GM21737 (cell line): Measurements from ENCODE around the gene METTL24.
"Not testable (repeated sequence)": the region's sequence is repeated elsewhere in the genome, so short reads cannot be mapped to it uniquely, and the experiment has no call there.

Experiments
- ATAC-seq: cut with Tn5 transposase; IDR thresholded peaks from one replicate; pipeline ENCODE4 v1.9.1; 2021; ENCODE audit warnings: mild to moderate bottlenecking, moderate library complexity; ENCODE audit not compliant: unreplicated experiment

Gene METTL24

DNA sequence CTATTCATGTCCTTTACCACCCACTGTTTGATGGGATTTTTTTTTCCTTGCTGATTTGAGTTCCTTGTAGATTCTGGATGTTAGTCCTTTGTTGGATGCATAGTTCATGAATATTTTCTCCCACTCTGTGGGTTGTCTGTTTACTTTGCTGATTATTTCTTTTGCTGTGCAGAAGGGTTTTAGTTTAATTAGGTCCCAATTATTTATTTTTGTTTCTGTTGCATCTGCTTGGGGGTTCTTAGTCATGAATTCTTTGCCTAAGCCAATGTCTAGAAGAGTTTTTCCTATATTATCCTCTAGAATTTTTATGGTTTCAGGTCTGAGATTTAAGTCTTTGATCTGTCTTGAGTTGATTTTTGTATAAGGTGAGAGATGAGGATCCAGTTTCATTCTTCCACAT is 85.4 kb downstream of the METTL24 start:
- not testable (repeated sequence) for ATAC-seq

DNA sequence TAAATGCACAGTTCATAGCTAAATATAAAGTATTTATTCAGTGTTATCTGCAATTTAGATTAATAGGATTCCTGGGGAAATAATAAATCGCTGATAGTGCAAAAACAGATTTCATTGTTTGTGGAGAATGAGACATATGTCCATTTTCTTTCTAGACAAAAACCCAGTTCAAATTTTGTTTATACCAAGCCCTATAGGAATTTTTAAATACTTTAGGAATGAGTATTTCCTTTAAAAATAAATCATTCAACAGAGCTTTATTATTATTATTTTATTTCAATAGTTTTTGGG is 86.5 kb downstream of the METTL24 start:
- no peak for ATAC-seq

DNA sequence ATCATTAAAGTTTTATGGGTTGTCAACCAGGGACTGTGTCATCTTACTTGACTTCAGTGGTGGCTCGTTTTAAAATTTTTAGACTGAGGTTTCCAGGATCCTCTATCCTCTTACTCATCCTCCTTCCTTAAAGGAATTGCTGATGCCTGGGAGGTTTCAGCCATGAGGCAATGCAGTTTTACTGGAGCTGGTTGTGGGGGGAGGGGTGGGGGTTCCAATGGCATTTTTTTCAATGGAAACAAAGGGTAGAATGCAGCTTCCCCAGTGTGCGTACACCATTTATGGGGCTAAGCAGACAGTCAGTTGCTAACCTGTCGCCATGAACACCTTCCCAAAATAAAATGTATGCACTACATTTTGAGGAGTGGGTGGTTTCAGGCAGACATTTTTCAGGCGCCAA is 88.0 kb downstream of the METTL24 start:
- ATAC-seq = no peak

DNA sequence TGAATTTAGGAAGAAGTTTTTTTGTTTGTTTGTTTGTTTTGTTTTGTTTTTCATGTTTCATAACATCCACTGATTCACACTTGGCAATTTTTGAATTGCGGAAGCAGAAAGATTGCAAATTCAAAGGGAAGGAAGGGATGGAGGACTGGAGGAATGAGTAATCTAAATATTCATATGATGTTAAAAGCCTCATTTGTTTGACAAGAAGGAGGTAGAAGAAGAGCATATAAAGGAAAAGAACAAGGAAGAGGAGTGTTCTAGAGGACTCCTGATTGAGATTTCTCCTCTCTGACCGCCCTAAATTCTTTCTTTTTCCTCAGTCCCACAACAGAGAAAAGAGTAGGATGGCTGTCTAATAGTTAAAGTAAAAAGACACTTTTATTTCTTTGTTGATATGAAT is 88.5 kb downstream of the METTL24 start:
- no peak for ATAC-seq

DNA sequence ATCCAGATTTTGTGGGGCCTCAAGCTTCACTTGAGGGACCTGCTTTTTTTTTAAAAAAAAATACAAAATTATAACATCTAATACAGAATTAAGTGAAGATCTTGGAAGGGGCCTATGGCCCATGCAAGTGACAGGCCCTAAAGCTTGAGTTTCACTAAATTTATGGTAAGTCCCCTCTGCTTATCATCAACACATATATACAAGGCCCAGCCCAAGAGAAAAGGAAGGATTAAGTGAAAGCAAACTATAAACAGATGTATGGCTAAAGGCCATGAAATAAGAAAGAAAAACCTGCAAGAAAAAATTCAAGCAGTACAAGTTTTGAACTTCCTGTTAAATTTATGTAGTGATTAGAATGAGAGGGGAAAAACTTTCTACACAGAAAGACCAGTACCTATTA is 91.2 kb downstream of the METTL24 start:
- no peak for ATAC-seq

DNA sequence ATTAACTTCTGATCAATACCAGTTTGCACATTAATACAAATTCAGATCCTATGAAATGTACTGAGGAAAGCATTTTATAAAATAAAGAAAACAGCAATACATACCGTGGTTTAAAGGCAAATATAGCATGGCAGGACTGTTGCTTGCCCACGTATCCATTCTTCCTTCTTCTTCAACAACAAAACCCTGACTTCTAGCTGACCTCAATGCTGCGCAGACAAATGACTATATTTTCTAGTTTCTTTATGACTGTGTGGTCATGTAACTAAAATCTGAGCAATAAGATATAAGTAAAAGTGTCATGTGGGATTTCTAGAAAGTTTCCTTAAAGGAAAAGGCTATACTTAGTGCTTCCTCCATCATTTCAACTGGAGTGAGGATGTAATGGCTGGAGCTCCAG is 92.9 kb downstream of the METTL24 start:
- ATAC-seq = no peak

DNA sequence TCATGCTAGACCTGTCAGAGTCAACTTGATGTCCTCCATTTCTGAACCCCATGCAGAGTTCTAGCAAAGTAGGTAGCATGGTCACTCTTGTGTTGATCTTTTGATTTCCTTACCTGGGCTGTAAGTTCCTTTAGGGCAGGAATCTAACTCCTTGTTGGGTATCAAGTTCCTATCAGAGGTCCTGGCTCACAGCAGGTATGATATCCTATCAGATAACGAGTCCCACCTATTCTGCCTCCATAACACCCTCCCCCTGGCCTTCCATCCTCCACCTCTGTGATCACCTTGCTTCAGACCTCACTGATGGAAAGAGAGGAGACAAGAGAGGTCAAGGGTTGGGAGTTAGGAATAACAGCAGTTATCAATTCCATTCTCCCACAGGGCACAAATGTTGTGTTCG is 101.8 kb downstream of the METTL24 start:
- no peak for ATAC-seq

DNA sequence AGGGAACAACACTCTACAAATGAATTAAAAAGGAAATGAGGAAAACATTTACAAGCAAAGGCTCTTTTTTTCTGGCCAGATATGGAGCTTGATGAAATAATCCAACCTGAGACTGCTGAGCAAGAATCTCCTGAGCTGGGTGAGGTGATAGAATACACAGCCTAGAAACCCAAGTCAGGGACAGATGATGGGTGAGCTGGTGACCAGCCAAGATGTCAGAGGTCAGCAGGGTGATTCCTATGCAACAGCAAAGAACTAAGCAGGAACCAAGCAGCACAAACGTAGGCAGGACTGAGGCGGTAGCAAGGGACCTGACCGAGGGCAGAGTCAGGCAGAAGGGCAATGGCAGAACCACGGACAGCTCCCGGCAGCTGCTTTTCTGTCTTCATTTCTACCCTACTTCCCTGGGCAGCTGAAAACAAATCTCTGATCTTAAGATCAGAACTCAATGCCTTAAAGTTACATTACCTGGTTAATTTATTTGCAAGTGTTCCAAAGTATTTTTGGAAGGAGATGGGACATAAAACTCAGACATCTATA is 102.9 kb downstream of the METTL24 start:
- ATAC-seq = no peak

DNA sequence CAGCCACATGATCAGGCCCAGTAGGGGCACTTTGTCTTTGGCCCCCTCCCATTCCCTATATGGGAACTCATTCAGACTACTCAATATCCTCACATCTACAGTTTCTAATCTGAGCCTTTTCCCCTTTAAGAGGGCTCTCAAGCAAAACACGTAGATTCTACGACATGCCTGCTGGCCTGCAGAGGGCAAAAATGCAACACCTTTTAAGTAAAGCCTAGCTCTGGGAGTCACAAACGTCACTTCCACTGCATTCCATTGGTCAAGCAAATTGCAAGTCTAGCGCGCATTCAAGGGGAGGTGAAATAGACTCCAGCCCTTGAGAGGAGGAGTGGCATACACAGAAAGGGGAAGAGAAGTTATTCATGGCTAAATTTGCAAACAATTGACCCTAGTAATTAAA is 107.3 kb downstream of the METTL24 start:
- ATAC-seq = no peak

DNA sequence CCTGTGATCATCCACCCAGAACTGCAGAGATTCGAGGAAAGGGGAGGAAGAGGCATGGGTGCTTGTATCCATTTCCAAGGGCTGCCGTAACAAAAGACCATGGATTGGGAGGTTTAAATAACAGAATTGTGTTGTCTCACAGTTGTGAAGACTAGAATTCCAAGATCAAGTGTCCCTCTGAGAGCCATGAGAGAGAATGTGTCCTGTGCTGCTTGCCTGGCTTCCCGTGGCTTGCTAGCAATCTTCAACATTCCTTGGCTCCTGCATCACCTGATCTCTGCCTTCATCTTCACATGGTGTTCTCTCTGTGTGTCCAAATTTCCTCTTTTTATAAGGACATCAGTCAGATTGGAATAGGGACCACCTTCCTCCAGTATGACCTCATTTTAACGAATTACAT is 108.1 kb downstream of the METTL24 start:
- no peak for ATAC-seq

DNA sequence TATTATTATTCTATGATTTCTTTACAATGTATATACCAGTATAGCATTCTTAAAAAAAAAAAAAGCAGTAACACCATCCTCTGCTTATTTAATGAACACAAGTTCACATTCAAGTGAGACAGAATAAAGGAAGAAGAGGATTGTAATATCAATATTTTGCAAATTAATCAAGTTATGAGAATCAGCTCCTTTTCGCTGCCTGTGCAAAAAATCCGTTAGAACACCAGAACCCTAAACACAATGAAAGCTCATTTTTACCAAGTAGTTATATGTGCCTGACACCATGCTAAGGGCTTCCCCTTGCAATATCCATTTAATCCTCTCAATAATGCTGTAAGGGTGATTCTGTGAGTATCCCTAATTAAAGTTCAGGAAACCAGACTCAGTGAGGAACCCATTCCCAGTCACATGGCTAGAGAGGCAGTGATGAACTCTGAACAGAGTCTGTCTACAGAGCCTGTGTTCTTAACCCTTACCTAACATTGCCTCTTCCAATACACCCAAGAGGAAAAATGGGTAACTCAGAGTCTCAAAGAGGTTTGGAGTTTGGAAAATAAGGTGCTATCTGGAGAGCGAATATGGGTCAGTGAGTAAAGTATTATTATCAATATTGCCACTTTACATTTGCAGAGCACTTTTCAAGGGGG is 111.1 kb downstream of the METTL24 start:
- no peak for ATAC-seq

DNA sequence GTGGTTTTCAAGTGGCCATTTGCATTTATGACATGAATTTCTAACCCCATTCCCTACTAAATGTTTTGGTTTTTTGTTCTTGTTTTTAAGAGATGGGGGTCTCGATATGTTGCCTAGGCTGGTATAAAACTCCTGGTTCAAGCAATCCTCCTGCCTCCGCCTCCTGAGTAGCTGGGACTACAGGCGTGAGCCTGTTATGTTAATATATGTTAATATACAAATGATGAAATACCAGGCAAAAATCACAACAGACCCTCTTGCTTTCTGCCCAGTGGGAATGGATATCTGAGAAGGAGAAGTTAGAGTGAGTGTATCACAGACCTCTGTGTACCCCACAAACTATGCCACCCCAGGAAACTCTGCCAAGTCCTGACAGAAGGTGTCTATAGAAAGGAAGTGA is 111.8 kb downstream of the METTL24 start:
- no peak for ATAC-seq

DNA sequence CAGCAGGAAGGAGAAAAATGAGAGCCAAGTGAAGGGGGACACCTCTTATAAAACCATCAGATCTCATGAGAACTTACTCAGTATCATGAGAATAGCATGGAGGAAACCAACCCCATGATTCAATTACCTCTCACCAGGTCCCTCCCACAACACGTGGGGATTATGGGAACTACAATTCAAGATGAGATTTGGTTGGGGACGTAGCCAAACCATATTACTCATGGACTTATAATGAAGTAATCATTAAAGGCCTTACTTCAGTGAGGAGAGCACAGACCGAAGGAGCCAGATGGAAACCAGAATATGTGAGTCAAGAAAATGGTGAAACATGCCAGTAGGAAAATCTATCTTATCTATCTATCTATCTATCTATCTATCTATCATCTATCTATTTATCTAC is 113.5 kb downstream of the METTL24 start:
- ATAC-seq = not testable (repeated sequence)

DNA sequence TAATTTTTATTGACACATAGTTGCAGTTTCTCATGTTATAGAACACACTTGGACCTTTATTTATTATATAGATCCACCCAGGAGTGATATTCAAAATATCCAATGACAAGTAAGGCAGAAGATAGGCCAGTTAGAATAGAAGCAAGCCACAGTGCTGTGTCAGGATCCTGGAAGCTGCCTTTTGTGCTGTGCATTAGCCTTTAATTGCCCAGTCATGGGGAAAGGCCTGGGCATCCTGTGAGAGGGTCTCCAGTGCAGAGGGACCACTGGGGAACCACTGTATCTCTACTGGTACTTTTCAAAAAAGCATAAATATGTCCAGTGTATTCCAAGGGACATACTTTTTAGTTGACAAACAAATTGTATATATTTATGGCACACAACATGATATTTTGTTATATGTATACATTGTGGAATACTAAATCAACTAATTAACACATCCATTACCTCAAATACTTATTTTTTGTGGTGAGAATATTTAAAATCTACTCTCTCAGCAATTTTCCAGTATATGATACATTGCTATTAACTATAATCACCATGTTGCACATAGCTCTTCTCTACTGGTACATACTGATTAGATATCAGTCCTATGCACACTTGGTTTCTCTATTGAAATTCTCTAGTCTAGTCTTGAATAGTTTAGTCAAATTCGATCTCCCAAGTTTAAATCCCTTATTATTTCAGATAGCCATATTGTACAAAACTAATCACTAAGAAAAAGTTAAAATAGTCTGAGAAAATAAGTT is 118.4 kb downstream of the METTL24 start:
- ATAC-seq = no peak

DNA sequence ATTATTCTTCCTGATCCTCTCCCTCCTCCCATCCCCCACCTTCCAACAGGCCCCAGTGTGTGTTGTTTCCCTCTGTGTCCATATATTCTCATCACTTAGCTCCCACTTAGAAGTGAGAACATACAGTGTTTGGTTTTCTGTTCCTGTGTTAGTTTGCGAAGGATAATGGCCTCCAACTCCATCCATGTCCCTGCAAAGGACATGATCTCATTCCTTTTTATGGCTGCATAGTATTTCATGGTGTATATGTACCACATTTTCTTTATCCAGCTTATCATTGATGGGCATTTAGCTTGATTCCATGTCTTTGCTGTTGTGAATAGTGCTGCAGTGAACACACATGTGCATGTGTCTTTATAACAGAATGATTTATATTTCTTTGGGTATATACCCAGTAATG is 122.1 kb downstream of the METTL24 start:
- not testable (repeated sequence) for ATAC-seq

DNA sequence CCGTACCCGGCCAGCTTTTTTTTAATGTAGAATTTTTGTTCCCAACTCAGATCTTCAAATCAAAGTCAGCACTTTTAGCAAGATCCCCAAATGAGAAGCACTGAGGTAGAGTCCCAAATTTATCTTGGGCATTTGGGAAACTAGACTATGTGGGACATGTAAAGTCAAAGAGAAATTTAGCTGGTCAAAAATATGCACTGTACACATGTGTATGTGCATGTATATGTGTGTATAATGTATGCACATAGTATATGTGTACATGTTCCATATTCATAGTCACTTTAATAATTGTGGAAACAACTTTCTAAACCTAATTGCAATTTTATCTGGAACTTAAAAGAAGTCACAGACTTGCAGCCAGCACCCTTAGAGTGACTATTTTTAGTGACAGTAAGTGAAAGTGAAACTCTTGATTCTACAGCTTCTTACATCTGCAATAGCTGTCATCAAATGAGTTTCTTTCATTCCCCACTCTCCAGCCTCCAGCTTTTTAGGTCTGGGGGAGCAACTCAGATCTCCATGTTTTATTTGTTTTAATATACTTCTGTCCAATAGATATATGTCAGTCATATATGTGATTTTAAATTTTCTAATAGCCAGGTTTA is 124.3 kb downstream of the METTL24 start:
- peak; percentile 95 for ATAC-seq

DNA sequence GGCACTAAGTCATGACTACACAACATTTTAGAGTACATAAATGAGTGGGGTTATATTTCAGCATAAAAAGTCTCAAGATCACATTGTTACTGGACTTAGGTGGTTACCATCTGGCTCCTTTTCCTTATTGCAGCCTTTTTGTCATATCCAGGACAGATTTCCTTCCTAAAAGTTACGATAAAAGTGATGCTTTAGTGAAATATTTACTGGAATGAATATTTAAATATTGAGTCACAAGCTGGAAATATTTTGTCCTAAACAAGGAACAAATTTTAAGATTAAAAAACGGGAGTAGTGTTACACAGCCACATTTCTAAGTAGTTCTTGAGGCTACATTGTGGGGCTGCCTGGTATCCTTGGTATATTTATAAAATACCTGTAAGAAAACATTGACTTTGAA is 125.7 kb downstream of the METTL24 start:
- no peak for ATAC-seq

DNA sequence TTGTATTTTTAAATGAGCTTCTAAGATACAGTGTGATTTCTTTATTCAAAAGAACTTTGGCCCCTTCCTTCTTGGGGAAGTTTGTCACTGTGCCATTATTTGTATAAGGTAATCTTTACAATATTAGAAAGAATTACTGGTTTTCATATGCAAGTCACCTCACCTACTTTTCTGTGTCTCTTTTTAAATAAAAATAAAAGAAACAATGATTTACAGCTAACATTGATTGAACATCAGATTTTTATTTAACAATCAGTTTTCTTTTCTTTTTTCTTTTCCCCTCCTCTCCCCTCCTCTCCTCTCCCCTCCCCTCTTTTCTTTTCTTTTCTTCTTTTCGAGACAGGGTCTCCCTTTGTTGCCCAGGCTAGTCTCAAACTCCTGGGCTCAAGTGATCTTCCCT is 131.9 kb downstream of the METTL24 start:
- ATAC-seq = no peak

DNA sequence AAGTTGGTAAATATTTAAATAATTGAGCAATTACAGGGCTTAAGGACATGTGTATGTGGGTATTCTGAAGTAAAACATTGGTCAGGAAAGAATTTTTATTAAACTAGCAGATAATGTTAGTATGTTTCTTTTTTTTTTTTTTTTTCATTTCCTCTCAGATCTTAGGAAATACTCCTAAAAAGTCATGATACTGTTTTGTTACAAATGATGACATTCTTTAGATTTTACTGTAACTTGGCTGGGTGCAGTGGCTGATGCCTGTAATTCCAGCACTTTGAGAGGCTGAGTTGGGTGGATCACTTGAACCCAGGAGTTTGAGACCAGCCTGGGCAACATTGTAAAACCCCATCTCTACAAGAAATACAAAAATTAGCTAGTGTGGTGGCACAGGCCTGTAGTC is 136.4 kb downstream of the METTL24 start:
- no peak for ATAC-seq

DNA sequence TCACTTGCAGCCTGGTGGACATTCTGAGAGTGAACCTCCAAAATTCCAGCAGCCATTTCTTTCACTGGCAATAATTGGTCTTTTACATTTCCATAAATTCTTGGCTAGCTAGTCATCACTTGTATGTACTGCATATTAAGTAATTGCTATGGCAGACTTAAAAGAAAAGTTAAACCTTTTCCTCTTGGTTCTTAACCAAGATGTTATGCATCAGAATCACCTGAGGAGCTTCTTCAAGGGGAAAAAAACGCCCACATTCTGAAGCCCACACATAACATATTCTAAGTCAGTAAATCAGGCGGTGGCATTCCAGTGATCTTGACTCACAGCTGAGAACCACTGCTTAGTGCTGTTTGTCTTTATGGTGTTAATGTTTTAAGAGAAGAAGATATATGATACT is 140.9 kb downstream of the METTL24 start:
- no peak for ATAC-seq

DNA sequence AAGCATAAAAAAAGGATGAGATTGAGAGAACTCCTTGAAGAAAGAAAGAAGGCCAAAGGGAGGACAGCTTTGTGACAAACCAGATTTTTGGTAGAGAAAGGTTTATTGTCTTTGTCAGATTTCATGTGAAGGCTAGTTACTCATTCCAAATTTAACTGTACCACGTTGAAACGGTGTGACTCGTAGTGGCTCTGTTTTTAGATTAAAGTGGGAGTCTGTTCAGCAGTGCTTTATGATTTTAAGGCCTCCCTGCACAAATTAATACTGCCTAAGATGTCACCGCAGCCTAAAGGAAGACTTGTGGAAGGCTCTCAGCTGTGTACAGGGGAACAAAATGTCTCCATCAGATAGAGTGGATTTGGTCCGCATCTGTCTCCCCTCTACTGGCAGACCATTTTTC is 142.0 kb downstream of the METTL24 start:
- no peak for ATAC-seq

DNA sequence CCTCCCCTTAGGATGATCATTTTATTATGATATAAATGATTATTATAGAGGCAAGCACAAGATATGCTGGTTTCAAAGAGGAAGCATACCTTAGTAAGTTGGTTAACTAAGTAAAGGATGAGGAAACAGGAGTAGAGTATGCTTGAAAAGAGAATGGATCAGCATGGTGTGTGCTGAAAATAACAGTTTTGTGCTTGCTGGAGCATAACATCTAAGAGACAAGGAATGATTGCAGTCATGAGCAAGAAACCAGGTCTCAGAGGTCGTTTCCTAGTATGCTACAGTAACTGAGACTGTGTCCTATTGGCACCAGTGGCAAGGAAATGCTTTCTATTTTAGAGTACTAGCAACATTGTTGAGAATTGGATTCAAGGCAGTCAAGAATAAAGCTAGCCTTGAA is 143.8 kb downstream of the METTL24 start:
- ATAC-seq = no peak
